Gastroesophageal sphincter (tissue), 4 donors: ENCODE results near the gene GSK3B. TPM values are rescaled to one million over a fixed set of nuclear protein-coding genes. Genes with fewer than 3 reads are reported as not detected.

Experiments used
- ATAC-seq: fragments of 150-250 bp; one replicate; pipeline ENCODE4 v1.9.1; 2016; ENCODE audit warnings: mild to moderate bottlenecking, moderate library complexity
- H3K27ac ChIP-seq, 4 donors: fragments of 200-600 bp; sonication (generic) in 3 of 4; 1 replicate in 3 of 4; 2 replicates in 1 of 4; pipeline ENCODE4 v1.5.1; 2016 to 2019
- H3K27me3 ChIP-seq: fragments of 200-600 bp; sonication (generic); one replicate; pipeline ENCODE4 v1.5.1; 2019
- H3K36me3 ChIP-seq, 2 donors: fragments of 200-600 bp; sonication (generic); one replicate each; pipeline ENCODE4 v1.5.1; 2019; ENCODE audit warnings: control low read depth in 1 of 2
- H3K4me1 ChIP-seq, 3 donors: fragments of 200-600 bp; sonication (generic); 1 replicate in 2 of 3; 2 replicates in 1 of 3; pipeline ENCODE4 v1.5.1; 2016 to 2019; ENCODE audit warnings: control low read depth in 2 of 3
- H3K4me3 ChIP-seq, 2 donors: fragments of 200-600 bp; sonication (generic); one replicate each; pipeline ENCODE4 v1.5.1; 2019; ENCODE audit warnings: mild to moderate bottlenecking in 1 of 2, moderate library complexity in 1 of 2
- H3K9me3 ChIP-seq, 3 donors: fragments of 200-600 bp; sonication (generic); one replicate each; pipeline ENCODE4 v1.5.1; 2017 to 2019; ENCODE audit warnings: control low read depth in 2 of 3
- EP300 ChIP-seq: sonication (generic); formaldehyde crosslinking; IDR thresholded peaks from one replicate; pipeline ENCODE4 v1.6.1; 2017; ENCODE audit warnings: antibody characterized with exemption, mild to moderate bottlenecking
- POLR2A ChIP-seq, 2 donors: fragments of 450-650 bp; IDR thresholded peaks; one replicate each; pipeline ENCODE4 v1.6.1; 2017; ENCODE audit warnings: antibody characterized with exemption in 2 of 2, mild to moderate bottlenecking in 2 of 2, moderate library complexity in 1 of 2
- POLR2AphosphoS5 ChIP-seq: sonication (generic); formaldehyde crosslinking; IDR thresholded peaks from one replicate; pipeline ENCODE4 v1.6.1; 2017; ENCODE audit warnings: antibody characterized with exemption
- WGBS, 2 donors: methylation state at CpG; one replicate each; pipeline ENCODE4 v1.1.5; 2018; ENCODE audit warnings: low coverage in 1 of 2; 5-methylcytosine and 5-hydroxymethylcytosine counted together
- total RNA-seq, 4 donors: library from RNA; depleted of rRNA; stranded (reverse); fragments of >200 nt; gene quantifications; one replicate each; pipeline ENCODE4 v1.1.0, GENCODE V29; 2016
- TF ChIP-seq, protein P1 (sequence below), 4 experiments: fragments of 200-600 bp in 2 of 4; fragments of 450-650 bp in 2 of 4; sonication (generic) in 1 of 4; IDR thresholded peaks; one replicate each; pipeline ENCODE4 v1.5.1; 2017 to 2019; ENCODE audit warnings: antibody characterized with exemption in 4 of 4, mild to moderate bottlenecking in 2 of 4, moderate library complexity in 2 of 4

The GSK3B gene
- total RNA-seq, 4 donors from 2014 or later, result 32.7 to 40.6 (median 34.6) TPM

DNA sequence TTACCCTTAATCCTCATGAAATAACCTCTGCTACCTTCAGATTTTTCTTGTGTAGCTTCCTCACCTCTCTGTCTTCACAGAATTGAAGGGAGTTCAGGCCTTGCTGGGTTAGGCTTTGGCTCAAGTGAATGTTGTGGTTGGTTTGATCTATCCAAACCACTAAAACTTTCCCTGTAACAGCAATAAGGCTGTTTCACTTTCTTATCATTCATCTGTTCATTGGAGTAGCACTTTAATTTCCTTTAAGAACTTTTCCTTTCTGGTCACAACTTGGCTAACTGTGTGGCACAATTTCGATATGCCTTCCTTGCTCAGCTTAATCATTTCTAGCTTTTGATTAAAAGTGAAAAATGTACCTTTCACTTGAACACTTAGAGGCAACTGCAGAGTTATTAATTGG is 182.5 kb downstream of the GSK3B start:
- 78 to 100% methylated on average over 1 of the region's 1 CpG for WGBS, 2 donors
- ATAC-seq, result no peak
- Histone ChIP-seq H3K4me1 (peaks cover 0 to 11% (median 0%) of the 10 kb centered on the region in 3 donors), H3K27me3 (no peaks in the 10 kb centered on the region), H3K27ac (no peak overlapping the region), H3K36me3 (peaks cover 0 to 36% of the 10 kb centered on the region in 2 donors), H3K9me3 (no peaks in the 10 kb centered on the region), H3K4me3 (no peak overlapping the region)
- TF ChIP-seq, protein P1, sequence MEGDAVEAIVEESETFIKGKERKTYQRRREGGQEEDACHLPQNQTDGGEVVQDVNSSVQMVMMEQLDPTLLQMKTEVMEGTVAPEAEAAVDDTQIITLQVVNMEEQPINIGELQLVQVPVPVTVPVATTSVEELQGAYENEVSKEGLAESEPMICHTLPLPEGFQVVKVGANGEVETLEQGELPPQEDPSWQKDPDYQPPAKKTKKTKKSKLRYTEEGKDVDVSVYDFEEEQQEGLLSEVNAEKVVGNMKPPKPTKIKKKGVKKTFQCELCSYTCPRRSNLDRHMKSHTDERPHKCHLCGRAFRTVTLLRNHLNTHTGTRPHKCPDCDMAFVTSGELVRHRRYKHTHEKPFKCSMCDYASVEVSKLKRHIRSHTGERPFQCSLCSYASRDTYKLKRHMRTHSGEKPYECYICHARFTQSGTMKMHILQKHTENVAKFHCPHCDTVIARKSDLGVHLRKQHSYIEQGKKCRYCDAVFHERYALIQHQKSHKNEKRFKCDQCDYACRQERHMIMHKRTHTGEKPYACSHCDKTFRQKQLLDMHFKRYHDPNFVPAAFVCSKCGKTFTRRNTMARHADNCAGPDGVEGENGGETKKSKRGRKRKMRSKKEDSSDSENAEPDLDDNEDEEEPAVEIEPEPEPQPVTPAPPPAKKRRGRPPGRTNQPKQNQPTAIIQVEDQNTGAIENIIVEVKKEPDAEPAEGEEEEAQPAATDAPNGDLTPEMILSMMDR (IDR thresholded peaks at IDR 0.05), result no peak
- TF ChIP-seq POLR2A (IDR thresholded peaks at IDR 0.05) (no peak), EP300 (no peak), POLR2AphosphoS5 (no peak)

- Histone ChIP-seq H3K27me3 (no peaks in the 10 kb centered on the region), H3K36me3 (peaks cover 0 to 13% of the 10 kb centered on the region in 2 donors), H3K27ac (no peak overlapping the region), H3K4me1 (no peaks in the 10 kb centered on the region), H3K9me3 (no peaks in the 10 kb centered on the region), H3K4me3 (no peak overlapping the region)
- TF ChIP-seq, protein P1 (IDR thresholded peaks at IDR 0.05), result no peak
- no peak for TF ChIP-seq POLR2A (IDR thresholded peaks at IDR 0.05)
- TF ChIP-seq EP300, result no peak
- no peak for TF ChIP-seq POLR2AphosphoS5
- WGBS, 2 donors, result 81 to 93% methylated on average over 3 of the region's 3 CpGs
- no peak for ATAC-seq
Measured at GRCh38 chr3:119902061-119902460, 192.2 kb downstream of the GSK3B start.

GRCh38 chr3:119901148-119901547 is 193.1 kb downstream of the GSK3B start:
- Histone ChIP-seq H3K9me3 (no peaks in the 10 kb centered on the region), H3K4me1 (no peaks in the 10 kb centered on the region), H3K36me3 (peaks cover 0 to 13% of the 10 kb centered on the region in 2 donors), H3K27me3 (no peaks in the 10 kb centered on the region), H3K4me3 (no peak overlapping the region), H3K27ac (no peak overlapping the region)
- TF ChIP-seq, protein P1 (IDR thresholded peaks at IDR 0.05), result no peak
- TF ChIP-seq POLR2A (IDR thresholded peaks at IDR 0.05) (no peak), EP300 (no peak)
- no peak for ATAC-seq
- 73 to 82% methylated on average over 1 of the region's 1 CpG for WGBS, 2 donors

- Histone ChIP-seq H3K4me1 (no peaks in the 10 kb centered on the region), H3K9me3 (no peaks in the 10 kb centered on the region), H3K4me3 (no peak overlapping the region), H3K36me3 (peaks cover 0 to 7% of the 10 kb centered on the region in 2 donors), H3K27ac (no peak overlapping the region), H3K27me3 (no peaks in the 10 kb centered on the region)
- no peak for ATAC-seq
- no peak for TF ChIP-seq POLR2A (IDR thresholded peaks at IDR 0.05)
- TF ChIP-seq, protein P1 (IDR thresholded peaks at IDR 0.05), result no peak
Measured at GRCh38 chr3:119899192-119899511, 195.1 kb downstream of the GSK3B start.

DNA sequence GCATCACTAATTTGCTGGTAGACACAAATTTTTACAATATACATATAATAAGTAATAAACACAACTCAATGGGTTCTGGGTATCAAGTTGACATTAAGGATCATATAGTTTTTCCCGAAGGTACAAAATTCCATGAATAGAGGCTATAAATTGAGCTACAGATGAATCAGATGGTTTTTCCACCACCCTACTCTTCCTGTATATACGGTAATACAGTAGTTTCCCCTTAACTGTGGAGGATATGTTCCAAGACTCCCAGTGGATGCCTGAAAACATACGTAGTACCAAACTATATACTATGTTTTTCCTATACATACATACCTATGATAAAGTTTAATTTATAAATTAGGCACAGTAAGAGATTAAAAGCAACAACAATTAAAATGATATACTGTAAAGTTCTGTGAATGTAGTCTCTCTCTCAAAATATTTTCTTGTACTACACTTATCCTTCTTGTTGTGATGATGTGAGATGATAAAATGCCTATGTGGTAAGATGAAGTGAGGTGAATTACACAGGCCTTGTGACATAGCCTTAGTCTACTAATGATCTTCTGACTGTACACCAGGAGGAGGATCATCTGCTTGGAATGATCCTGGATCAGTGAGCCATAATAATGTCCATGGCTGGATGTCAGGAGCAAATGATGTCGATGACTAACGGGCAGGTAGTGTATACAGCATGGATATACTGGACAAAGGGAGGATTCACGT is 195.6 kb downstream of the GSK3B start:
- Histone ChIP-seq H3K36me3 (peaks cover 0 to 6% of the 10 kb centered on the region in 2 donors), H3K27ac (no peak overlapping the region), H3K4me3 (no peak overlapping the region), H3K9me3 (no peaks in the 10 kb centered on the region), H3K4me1 (no peaks in the 10 kb centered on the region), H3K27me3 (no peaks in the 10 kb centered on the region)
- ATAC-seq, result no peak
- TF ChIP-seq EP300 (no peak), POLR2AphosphoS5 (no peak), POLR2A (IDR thresholded peaks at IDR 0.05) (no peak)
- TF ChIP-seq, protein P1 (IDR thresholded peaks at IDR 0.05), result no peak
- WGBS, 2 donors, result 88 to 100% methylated on average over 5 to 6 of the region's 6 CpGs
